Measurements from ENCODE around the gene MRM1. TPM values are rescaled to one million over a fixed set of nuclear protein-coding genes. Genes with fewer than 3 reads are reported as not detected.

Gene MRM1
- total RNA-seq, 4 donors from 2014 or later: 8.8 to 13.9 (median 10.8) TPM

- Histone ChIP-seq H3K27me3 (no peaks in the 10 kb centered on the region), H3K4me1 (peaks cover 14 to 20% of the 10 kb centered on the region in 2 donors), H3K27ac (peak overlapping the region in 1 of 4 donors; percentile 79), H3K36me3 (peaks cover 0 to 52% of the 10 kb centered on the region in 2 donors), H3K9me3 (no peaks in the 10 kb centered on the region), H3K4me3 (no peak overlapping the region)
- DNase-seq (no peak), ATAC-seq (no peak)
- TF ChIP-seq, protein P1, sequence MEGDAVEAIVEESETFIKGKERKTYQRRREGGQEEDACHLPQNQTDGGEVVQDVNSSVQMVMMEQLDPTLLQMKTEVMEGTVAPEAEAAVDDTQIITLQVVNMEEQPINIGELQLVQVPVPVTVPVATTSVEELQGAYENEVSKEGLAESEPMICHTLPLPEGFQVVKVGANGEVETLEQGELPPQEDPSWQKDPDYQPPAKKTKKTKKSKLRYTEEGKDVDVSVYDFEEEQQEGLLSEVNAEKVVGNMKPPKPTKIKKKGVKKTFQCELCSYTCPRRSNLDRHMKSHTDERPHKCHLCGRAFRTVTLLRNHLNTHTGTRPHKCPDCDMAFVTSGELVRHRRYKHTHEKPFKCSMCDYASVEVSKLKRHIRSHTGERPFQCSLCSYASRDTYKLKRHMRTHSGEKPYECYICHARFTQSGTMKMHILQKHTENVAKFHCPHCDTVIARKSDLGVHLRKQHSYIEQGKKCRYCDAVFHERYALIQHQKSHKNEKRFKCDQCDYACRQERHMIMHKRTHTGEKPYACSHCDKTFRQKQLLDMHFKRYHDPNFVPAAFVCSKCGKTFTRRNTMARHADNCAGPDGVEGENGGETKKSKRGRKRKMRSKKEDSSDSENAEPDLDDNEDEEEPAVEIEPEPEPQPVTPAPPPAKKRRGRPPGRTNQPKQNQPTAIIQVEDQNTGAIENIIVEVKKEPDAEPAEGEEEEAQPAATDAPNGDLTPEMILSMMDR (IDR thresholded peaks at IDR 0.05 in 4 of 5, conservative IDR thresholded peaks at IDR 0.05 in 1 of 5): no peak
- TF ChIP-seq POLR2A (IDR thresholded peaks at IDR 0.05): no peak
- in situ Hi-C loops (cut with MboI; ENCODE audit: low sequenced_read_pairs in 4 of 4): loop anchor here in 1 of 4 donors (10.0 kb wide), 1 partner anchor 55 kb away; the partner anchor contains the start of genes MYO19 and PIGW
- intact Hi-C loops (cut with DNase I; ENCODE audit: low total_unique reads): loop anchor here (2.0 kb wide), 1 partner anchor 45 kb away; the partner anchor contains the start of gene GGNBP2
Measured at GRCh38 chr17:36590082-36590481, 11.3 kb upstream of the MRM1 start.

DNA sequence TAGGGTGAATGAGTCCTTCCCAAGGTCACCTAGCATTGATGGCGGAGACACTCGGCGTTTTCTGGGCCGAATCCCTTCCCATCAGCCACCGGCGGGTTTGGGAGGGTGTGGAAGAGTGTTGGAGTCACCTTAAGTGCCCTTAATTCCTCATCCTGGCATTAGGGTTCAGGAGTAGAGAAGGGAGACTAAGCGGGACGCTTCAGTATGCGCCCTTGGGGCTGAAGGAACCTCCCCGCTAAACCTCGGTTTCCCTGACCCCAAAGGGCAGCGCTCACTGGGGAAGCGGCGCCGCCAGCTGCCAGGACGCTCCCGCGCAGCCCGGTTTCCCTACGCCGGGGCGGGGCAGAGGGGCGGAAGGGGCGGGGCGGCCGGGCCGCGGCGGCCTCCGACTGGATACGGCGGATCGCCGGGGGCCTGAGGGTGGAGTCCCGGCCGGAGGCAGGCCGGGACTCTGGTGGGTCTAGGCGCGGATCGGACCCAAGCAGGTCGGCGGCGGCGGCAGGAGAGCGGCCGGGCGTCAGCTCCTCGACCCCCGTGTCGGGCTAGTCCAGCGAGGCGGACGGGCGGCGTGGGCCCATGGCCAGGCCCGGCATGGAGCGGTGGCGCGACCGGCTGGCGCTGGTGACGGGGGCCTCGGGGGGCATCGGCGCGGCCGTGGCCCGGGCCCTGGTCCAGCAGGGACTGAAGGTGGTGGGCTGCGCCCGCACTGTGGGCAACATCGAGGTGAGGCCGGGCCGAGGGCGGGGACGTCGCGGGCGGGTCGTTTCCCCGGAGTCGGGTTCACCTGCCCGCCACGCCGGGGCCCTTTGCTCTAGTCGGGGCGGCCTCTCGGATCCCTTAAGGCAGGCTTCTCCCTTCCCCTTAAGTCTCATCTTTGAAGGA, 9.7 kb upstream of the MRM1 start, which contains the start of gene DHRS11:
TSS of gene DHRS11 (plus strand) at position 446 of the 882 bp plus-strand sequence. CDS start at position 577, 131 bp downstream.
- intact Hi-C loops (cut with DNase I; ENCODE audit: low total_unique reads) (loop anchor here (1.0 to 2.0 kb wide), 2 partner anchors 10 to 47 kb away; partner anchors contain the start of genes GGNBP2 and MRM1), in situ Hi-C loops (cut with MboI; ENCODE audit: low sequenced_read_pairs in 4 of 4) (loop anchor here in 1 of 4 donors (10.0 kb wide), 1 partner anchor 57 kb away; the partner anchor contains the start of genes MYO19 and PIGW)
- peak within 1 kb of the TSS; percentile 73 to 78 (median 75) for H3K4me3 ChIP-seq
- ATAC-seq (peak; percentile 91 to 94), DNase-seq (peak; percentile 61 to 77)
- no peaks in the 10 kb centered on the region for H3K27me3 ChIP-seq
- H3K36me3 ChIP-seq: peaks cover 0 to 36% of the 10 kb centered on the region in 2 donors
- H3K27ac ChIP-seq: peak within 1 kb of the TSS; percentile 49 to 79 (median 78)
- peak in 1 of 2 donors; percentile 26 for TF ChIP-seq POLR2A (IDR thresholded peaks at IDR 0.05)
- TF ChIP-seq, protein P1 (IDR thresholded peaks at IDR 0.05 in 4 of 5, conservative IDR thresholded peaks at IDR 0.05 in 1 of 5): no peak
- H3K9me3 ChIP-seq: no peaks in the 10 kb centered on the region
- H3K4me1 ChIP-seq: peaks cover 14 to 20% of the 10 kb centered on the region in 2 donors

GRCh38 chr17:36592316-36592715, 9.1 kb upstream of the MRM1 start:
- no peaks in the 10 kb centered on the region for H3K27me3 ChIP-seq
- peak overlapping the region; percentile 73 to 78 (median 75) for H3K4me3 ChIP-seq
- no peak for ATAC-seq
- no peak for DNase-seq
- TF ChIP-seq POLR2A (IDR thresholded peaks at IDR 0.05): no peak
- TF ChIP-seq, protein P1 (IDR thresholded peaks at IDR 0.05 in 4 of 5, conservative IDR thresholded peaks at IDR 0.05 in 1 of 5): no peak
- H3K36me3 ChIP-seq: peaks cover 0 to 30% of the 10 kb centered on the region in 2 donors
- no peaks in the 10 kb centered on the region for H3K9me3 ChIP-seq
- intact Hi-C loops (cut with DNase I; ENCODE audit: low total_unique reads) (no loop called here), in situ Hi-C loops (cut with MboI; ENCODE audit: low sequenced_read_pairs in 4 of 4) (loop anchor here in 1 of 4 donors (10.0 kb wide), 1 partner anchor 58 kb away; the partner anchor contains the start of genes MYO19 and PIGW)
- H3K27ac ChIP-seq: peak overlapping the region; percentile 49 to 79 (median 78)
- H3K4me1 ChIP-seq: peaks cover 14 to 20% of the 10 kb centered on the region in 2 donors

GRCh38 chr17:36592716-36593321, 8.6 kb upstream of the MRM1 start:
- no peak for ATAC-seq
- Histone ChIP-seq H3K4me3 (peak overlapping the region; percentile 73 to 78 (median 75)), H3K9me3 (no peaks in the 10 kb centered on the region), H3K27me3 (no peaks in the 10 kb centered on the region), H3K27ac (no peak overlapping the region), H3K36me3 (peaks cover 0 to 25% of the 10 kb centered on the region in 2 donors), H3K4me1 (peaks cover 14 to 20% of the 10 kb centered on the region in 2 donors)
- TF ChIP-seq, protein P1 (IDR thresholded peaks at IDR 0.05 in 4 of 5, conservative IDR thresholded peaks at IDR 0.05 in 1 of 5): no peak
- TF ChIP-seq POLR2A (IDR thresholded peaks at IDR 0.05): no peak
- DNase-seq: no peak
- intact Hi-C loops (cut with DNase I; ENCODE audit: low total_unique reads): no loop called here
- in situ Hi-C loops (cut with MboI; ENCODE audit: low sequenced_read_pairs in 4 of 4): loop anchor here in 1 of 4 donors (10.0 kb wide), 1 partner anchor 58 kb away; the partner anchor contains the start of genes MYO19 and PIGW

Measured in gastrocnemius medialis (tissue), 4 donors.